AG04449 (cell line): ENCODE data around the gene SELENOK.
A peak's percentile ranks its signal among the peaks of the same experiment; 100 is the strongest.

Source experiments
- CTCF ChIA-PET: fragments of 350-600 bp; formaldehyde crosslinking; extraction: SDS; loops from one replicate; lab custom pipeline; 2021; ENCODE audit warnings: antibody characterized with exemption; lab: Yijun Ruan, JAX
- POLR2A ChIA-PET: fragments of 400-600, 350-600 bp; formaldehyde crosslinking; extraction: SDS; loops from one replicate; lab custom pipeline; 2020; ENCODE audit warnings: antibody characterized with exemption, inconsistent platforms; lab: Yijun Ruan, JAX
- DNase-seq: peaks from one replicate; pipeline ENCODE4 v3.0.0-alpha.2; 2010; ENCODE audit warnings: low read depth, low spot score
- H3K4me3 ChIP-seq: 2 replicates; pipeline ENCODE4 v1.5.1; 2011; ENCODE audit warnings: low read depth, mild to moderate bottlenecking, control low read depth, low read length
- TF ChIP-seq, protein P1 (sequence below): IDR thresholded peaks from one replicate; pipeline ENCODE4 v1.5.1; 2011; ENCODE audit warnings: mild to moderate bottlenecking, moderate library complexity, low read length, control low read depth, inconsistent platforms; ENCODE audit not compliant: insufficient read depth; ENCODE audit errors: missing control alignments

The SELENOK gene

DNA sequence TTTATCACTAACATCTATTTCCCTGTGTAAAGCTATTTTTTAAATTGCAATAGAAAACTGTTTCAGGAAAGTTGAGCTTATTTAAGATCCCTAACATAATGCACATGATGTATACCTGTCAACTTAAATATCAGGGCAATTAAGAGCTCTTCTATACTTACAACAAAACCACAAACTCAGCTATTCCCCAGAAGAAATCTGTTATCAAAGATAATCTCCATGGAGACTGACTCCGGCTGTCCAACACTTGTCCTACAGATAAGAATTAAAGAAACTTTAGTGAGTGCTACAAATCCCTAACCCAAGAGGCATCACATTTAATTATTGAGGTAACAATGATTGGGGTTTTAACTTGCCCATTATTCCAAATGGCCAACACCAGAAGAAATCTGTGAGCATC is 3.4 kb downstream of the SELENOK start:
- POLR2A ChIA-PET, result no interaction called here
- no peak overlapping the region for H3K4me3 ChIP-seq
- CTCF ChIA-PET, result no interaction called here
- DNase-seq, result no peak
- TF ChIP-seq, protein P1, sequence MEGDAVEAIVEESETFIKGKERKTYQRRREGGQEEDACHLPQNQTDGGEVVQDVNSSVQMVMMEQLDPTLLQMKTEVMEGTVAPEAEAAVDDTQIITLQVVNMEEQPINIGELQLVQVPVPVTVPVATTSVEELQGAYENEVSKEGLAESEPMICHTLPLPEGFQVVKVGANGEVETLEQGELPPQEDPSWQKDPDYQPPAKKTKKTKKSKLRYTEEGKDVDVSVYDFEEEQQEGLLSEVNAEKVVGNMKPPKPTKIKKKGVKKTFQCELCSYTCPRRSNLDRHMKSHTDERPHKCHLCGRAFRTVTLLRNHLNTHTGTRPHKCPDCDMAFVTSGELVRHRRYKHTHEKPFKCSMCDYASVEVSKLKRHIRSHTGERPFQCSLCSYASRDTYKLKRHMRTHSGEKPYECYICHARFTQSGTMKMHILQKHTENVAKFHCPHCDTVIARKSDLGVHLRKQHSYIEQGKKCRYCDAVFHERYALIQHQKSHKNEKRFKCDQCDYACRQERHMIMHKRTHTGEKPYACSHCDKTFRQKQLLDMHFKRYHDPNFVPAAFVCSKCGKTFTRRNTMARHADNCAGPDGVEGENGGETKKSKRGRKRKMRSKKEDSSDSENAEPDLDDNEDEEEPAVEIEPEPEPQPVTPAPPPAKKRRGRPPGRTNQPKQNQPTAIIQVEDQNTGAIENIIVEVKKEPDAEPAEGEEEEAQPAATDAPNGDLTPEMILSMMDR, result no peak

DNA sequence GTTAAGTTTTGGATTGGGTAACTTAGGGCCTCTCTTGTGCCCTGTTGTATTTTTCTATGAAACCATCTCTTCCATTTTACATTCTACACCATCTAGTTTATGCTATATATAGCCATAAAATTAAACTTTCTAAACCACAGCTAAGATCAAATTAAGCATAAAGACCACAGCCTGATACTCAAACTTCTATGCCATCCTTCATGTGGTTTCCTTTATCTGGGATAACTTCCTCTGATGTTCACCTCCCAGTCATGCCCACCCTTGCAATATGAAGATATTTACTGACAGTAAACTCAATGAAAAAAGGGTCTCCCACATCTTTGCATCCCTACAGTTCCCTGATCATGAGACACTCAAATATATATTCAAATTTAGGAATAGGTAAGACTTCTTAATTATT is 4.2 kb downstream of the SELENOK start:
- TF ChIP-seq, protein P1, result no peak
- ChIA-PET POLR2A (no interaction called here), CTCF (no interaction called here)
- H3K4me3 ChIP-seq, result no peak overlapping the region
- no peak for DNase-seq

DNA sequence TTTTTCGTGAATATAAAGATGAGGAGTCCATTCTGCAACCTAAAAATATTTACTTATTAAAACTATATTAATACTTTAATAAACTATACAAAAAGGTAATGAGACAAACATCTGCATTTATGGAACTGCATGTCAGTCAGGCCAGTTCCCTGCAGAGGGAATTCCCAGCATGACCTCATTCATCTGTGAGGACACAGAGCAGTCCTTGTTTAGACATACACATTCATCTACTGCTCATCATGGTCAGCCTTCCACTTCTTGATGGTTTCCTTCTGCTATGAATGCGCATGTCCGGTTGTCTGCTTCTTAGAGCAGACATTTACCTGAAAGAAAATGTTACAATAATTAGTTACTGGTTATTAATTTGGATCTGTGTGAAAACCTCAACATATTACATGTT is 6.4 kb downstream of the SELENOK start:
- H3K4me3 ChIP-seq, result no peak overlapping the region
- no peak for DNase-seq
- POLR2A ChIA-PET, result no interaction called here
- CTCF ChIA-PET, result no interaction called here
- TF ChIP-seq, protein P1, result no peak

DNA sequence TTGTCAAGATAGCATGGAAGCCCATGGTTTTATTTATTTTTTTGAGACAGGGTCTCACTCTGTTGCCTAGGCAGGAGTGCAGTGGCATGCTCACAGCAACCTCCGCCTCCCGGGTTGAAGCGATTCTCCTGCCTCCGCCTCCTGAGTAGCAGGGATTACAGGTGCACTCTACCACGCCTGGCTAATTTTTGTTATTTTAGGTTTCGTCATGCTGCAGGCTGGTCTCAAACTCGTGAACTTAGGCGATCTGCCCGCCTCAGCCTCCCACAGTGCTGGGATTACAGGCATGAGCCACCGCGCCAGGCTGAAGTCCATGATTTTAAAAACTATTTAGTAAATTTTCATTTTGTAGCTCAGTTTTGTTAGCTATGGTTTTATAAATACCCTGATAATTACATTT is 7.0 kb downstream of the SELENOK start:
- ChIA-PET POLR2A (no interaction called here), CTCF (no interaction called here)
- TF ChIP-seq, protein P1, result no peak
- no peak for DNase-seq
- no peak overlapping the region for H3K4me3 ChIP-seq

DNA sequence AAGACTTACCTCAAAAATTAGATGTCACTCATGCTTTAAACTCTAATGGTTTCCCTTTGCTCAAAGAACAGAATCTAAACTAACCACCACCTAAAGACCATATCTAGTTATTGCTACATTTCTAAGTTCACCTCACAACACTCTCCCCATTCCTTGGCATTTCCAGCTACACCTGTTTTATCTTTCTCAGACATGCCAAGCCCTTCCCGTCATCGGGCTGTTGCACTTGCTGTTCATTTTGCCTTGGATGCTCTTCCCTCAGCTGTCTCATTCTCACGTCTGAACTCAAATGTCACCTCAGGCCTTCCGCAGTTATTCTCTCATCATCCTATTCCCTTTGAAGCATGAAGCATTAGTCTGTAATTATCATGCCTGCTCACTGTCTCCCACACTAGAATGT is 8.7 kb downstream of the SELENOK start:
- ChIA-PET CTCF (no interaction called here), POLR2A (no interaction called here)
- no peak for DNase-seq
- no peak overlapping the region for H3K4me3 ChIP-seq
- TF ChIP-seq, protein P1, result no peak

DNA sequence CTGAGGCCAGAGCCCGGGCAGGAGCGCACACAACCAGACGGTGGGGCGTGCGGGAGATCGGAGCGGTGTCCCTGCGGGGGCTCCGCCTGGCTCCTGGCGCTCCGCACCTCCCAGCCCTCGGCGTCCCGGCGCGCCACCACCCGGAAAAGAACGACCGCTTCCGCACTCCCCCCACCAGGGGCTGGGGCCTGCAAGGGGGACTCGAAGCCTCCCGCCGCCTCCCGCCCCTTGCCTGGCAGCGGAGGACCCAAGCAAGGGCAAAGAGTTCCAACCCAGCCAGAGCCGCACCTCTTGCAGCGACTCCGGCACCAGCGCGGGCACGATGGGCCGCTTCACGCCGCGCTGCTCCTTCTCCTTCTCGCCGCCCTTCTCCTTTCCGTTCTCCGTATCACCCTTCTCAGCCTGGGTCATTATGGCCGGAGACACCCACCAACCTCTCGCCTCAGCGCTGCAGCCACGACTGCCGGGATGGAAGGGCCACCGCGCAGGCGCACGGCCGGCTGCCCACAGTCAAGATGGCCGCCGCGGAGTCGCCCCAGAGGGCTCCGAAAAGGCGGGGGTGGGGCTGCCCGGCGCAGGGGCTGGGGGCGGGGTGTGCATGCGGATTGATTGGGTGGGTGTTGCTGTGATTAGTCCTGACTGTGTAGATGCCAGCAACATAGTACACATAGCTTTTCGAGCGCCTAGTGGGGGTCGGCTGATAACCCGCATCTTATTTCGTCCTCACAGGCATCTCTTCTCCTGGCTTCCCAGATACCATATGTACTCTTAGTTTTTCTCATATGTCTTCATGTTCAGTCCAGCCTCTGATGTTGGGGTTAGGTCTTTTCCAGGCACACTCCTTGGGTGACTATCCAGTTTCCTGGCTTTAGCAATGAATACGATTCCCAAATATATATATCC is 9.7 kb downstream of the SELENOK start, which contains the start of gene ACTR8:
Gene ACTR8, minus strand, starts transcription at position 462 of the 903 bp plus-strand sequence. Its CDS starts 51 bp downstream, at position 411.
- H3K4me3 ChIP-seq, result peak within 1 kb of the TSS; percentile 90
- DNase-seq, result no peak
- TF ChIP-seq, protein P1, result peak; percentile 22
- ChIA-PET CTCF (interaction anchor here (0.8 to 2.4 kb wide), 4 partner anchors 8 to 171 kb away, joined by 3 to 9 read pairs (median 6); no protein-coding TSS in a partner anchor), POLR2A (interaction anchor here (1.7 kb wide), 1 partner anchor 10 kb away, joined by 5 read pairs; no protein-coding TSS in a partner anchor)
